GM11168 (cell line): ENCODE measurements around the gene BST1.
"Not testable (repeated sequence)": the region's sequence is repeated elsewhere in the genome, so short reads cannot be mapped to it uniquely, and the experiment has no call there.

Source experiments
- in situ Hi-C: fragments of 300-500 bp; cut with MboI; formaldehyde crosslinking; loops from one replicate; pipeline ENCODE4 v1.12.0; 2022; ENCODE audit warnings: low sequenced_read_pairs; ENCODE audit not compliant: unreplicated experiment

The BST1 gene

DNA sequence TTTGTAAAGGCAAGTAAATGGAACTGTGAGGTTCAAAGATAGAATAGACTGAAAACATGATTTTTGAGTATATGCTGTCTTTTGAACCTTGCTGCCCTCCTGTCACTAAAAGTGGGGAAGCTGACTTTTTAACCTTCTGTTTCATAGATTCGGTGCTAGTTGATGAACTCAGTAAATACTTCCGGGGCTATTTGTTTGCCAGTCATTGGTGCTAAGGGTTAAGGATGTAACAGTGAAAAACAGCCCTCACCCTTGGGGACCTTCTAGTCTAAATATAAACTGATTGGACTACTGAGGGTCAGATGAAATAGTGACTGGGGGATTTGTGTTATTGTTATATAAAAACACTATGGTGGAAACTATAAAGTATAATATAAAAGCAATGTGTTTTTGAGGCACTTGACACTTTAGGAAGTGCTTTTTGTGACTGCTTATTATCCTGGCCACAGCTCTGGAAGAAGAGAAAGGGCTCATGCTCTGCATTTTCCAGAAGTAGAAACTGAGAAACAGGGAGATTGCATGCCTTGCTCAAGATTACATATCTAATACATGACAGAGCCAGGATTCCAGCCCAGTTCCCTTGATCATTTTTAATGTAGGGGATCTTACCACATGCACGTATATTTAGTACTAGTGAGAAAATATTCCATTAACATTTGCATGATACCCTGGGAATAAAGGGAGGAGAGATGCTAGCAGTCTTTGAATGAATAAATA lies 3.9 kb downstream of the BST1 start:
- in situ Hi-C loops: no loop called here

DNA sequence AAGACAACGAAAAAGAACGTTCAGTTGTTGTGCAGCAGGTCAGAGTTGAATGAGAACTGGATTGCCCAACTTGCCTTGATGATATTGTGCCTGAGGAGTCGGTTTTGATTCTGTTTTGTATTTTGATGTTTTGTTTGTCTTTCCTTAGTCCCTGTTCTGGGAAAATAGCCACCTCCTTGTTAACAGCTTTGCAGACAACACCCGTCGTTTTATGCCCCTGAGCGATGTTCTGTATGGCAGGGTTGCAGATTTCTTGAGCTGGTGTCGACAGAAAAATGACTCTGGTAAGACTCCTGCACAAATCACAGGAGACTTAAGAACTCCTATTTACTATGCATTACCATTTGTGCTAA lies 4.5 kb downstream of the BST1 start:
- in situ Hi-C loops: no loop called here

DNA sequence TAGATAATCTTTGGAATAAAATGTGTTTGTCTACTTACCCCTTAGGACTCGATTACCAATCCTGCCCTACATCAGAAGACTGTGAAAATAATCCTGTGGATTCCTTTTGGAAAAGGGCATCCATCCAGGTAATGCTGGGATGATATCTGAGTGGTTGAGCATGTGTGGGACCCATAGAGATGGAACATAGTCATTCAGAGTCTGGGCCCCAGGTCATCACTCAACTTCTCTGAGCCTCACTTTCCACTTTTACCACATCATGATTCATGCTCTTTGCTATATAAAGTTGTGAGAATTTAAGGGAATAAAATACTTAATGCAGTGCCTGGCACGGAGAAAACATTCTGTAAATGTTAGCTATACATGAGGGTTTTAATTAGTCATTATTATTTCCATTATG lies 8.9 kb downstream of the BST1 start:
- in situ Hi-C loops: loop anchor here (10.0 kb wide), 1 partner anchor 223 kb away; the partner anchor contains the start of gene FGFBP1

DNA sequence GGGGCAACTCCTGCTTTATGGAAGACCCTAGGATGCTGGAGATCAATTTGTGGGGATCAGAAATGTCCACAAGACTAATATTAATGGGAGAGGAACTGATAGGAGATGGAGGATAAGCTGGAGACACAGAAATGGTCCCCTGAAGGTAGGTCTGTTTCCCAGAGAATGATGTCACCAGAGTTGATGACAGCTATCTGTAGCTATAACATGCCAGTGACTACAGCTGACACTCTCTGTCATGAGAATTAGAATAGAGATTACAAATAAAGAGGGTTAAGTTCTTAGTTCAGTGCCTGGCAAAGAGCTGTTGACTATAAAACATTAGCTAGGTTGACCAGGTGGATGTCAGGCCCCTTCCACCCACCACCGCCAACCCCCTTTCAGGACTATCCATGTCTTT lies 9.3 kb downstream of the BST1 start:
- in situ Hi-C loops: loop anchor here (10.0 kb wide), 1 partner anchor 223 kb away; the partner anchor contains the start of gene FGFBP1

DNA sequence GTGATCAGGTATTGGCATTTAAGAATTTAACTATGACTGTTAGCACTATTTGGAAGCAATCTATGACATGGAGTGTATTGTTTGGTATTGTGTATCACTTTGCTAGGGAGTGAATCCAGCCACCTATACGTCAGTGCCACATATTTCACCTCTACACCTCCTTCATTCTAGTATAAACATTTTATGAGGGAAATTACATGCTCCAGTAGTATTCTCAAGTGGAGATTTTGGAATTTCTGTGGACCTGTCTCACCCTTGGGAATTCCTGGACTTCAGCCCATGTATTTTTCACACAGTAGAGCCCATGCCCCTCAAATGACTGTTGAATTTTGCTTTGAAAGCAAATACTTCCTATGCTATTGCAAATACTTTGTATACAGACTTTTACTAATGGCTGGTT lies 11.3 kb downstream of the BST1 start:
- in situ Hi-C loops: loop anchor here (10.0 kb wide), 1 partner anchor 221 kb away; the partner anchor contains the start of gene FGFBP1

GRCh38 chr4:15714646-15715435 lies 12.0 kb downstream of the BST1 start:
- in situ Hi-C loops: loop anchor here (10.0 kb wide), 1 partner anchor 220 kb away; the partner anchor contains the start of gene FGFBP1

DNA sequence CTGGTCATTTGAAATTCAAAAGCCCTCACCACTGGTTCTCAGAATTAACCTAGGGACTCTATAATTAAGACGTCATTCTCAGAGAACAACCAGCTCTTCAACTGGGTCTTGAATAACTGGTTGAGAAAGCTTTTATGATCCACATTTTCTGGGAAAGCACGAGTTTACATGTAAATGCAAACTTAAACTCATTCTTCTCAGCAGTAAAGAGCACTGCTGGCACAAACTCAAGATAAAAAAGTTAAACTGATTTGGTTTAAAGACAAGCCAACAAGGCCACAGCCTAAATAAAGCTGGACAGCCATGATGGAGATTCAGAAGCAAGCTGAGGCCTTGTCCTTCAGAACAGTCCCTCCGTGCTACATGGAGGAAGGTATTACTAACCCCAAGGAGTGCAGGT lies 13.2 kb downstream of the BST1 start:
- in situ Hi-C loops: loop anchor here (10.0 kb wide), 1 partner anchor 219 kb away; the partner anchor contains the start of gene FGFBP1

DNA sequence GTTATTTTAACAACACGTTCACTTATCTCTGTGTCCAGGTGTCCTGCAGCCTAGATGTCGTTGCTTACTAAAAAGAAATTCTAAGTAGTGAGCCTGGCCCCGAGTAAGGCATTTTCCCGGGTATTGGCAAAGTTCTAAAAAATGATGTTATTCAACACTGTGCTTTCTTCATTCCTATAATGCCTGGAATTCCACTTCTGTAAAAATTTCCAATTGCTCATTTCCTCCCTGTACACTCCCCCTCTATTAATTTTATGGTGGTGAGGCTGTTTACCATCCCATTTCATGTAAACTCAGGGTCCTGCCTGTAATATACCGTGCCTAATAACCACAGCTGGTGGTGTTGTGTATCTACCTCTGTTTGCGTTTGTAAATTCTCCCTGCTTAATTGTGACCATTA lies 14.2 kb downstream of the BST1 start:
- in situ Hi-C loops: loop anchor here (10.0 kb wide), 1 partner anchor 218 kb away; the partner anchor contains the start of gene FGFBP1

GRCh38 chr4:15717657-15718416 lies 15.0 kb downstream of the BST1 start:
- in situ Hi-C loops: loop anchor here (10.0 kb wide), 1 partner anchor 217 kb away; the partner anchor contains the start of gene FGFBP1

DNA sequence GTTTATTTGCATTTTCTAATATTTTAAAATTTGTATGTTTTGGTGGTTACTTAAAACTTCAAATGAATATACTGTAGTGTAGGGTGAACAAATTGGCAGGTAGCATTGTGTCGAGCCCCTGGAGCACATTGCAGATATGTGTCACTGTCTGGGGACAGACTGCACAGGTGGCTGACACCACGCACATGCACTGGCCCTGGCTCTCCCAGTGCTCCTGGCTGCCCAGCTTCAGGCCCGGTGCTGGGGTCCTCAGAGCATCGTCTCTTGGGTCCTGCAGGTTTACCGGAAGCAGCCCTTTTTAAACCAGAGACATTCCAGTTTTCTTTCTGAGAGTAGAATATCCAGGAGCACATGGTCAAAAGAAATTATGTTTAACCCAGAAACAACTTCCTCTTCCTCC lies 15.6 kb downstream of the BST1 start:
- in situ Hi-C loops: loop anchor here (10.0 kb wide), 1 partner anchor 216 kb away; the partner anchor contains the start of gene FGFBP1

GRCh38 chr4:15718959-15719358 lies 16.1 kb downstream of the BST1 start:
- in situ Hi-C loops: loop anchor here (10.0 kb wide), 1 partner anchor 216 kb away; the partner anchor contains the start of gene FGFBP1

DNA sequence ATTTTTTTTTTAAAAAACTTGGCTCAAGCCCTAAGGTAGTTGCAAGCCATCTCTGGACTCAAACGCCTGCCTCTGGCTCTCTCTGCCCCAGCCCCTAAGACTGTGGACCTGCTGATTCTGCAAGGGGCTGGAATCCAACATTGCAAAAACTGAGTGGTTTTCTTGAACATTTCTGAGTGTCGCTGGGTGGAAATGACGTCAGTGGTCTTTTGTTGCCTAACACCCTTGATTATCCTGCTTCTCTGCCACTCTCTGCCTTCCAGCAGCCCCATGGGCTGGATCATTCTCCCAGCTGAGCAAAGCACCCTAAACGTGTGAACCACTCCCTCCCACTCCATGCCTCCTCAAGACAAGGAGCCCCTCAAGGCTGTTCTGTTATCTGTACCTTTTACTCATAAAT lies 16.6 kb downstream of the BST1 start:
- in situ Hi-C loops: loop anchor here (10.0 kb wide), 1 partner anchor 215 kb away; the partner anchor contains the start of gene FGFBP1

GRCh38 chr4:15720851-15721250 lies 18.0 kb downstream of the BST1 start:
- in situ Hi-C loops: no loop called here

DNA sequence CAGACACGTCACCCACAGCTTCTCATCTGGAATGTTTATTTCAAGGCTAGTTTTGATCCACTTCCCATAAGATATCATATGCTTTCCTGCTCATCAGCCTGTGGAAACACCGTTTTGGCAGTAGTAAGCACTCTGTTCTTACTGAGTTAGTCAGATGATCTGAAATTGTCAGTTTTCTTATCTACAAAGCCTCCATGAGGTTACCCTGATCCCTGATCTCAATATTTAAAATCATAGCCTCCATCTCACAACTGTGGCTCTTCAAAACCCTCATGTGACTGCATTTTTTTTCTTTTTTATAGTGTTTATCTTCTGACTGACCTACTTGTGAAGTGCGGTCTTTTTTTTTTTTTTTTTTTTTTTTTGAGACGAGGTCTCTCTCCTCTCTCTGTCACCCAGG lies 22.7 kb downstream of the BST1 start:
- in situ Hi-C loops: no loop called here

GRCh38 chr4:15729910-15730533 lies 27.2 kb downstream of the BST1 start:
- in situ Hi-C loops: no loop called here

- in situ Hi-C loops: not testable (repeated sequence)
These were observed 30.2 kb downstream of the BST1 start for GRCh38 chr4:15733061-15733460.

- in situ Hi-C loops: no loop called here
These were observed 32.7 kb downstream of the BST1 start for GRCh38 chr4:15735536-15735935.

GRCh38 chr4:15736514-15737050 lies 33.7 kb downstream of the BST1 start:
- in situ Hi-C loops: no loop called here

DNA sequence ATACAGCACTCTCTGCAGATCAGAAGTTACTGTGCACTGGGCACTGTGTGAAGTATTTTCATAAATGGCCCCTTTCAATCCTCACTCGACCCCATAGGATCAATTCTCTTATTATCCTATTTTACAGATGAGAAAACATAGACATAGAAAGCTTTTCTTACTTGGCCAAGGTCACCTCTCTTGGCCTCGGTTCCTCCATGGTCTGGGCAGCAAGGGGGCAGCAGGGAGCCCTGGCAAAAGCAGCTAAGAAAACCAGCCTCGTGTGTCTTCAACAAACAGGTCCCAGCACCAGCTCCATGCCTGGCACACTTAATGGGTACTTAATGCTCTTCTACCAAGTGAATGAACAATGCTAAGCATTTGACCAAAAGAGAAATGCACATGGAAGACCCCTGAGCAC lies 34.4 kb downstream of the BST1 start:
- in situ Hi-C loops: no loop called here

DNA sequence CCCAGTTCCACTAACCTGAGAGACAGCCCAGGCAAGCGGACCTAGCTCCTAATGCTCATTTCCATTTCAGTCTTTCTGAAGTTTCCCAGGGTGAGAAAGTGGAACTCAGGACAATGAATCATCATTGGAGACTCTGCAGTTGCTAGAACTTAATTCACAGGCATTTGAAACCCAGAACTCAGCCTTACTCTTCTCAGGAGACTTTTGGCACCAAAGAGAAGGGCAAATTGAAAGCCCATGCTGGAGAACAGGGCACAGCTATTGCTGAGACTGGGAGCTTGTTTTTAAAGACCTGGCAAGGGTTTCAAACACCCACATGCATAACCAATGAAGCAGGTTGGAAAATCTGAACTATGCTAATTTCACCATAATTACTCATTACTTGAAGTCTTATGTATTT lies 36.0 kb downstream of the BST1 start:
- in situ Hi-C loops: no loop called here
